Stimulated activated naive CD8-positive, alpha-beta T cell treated with anti-CD3 and anti-CD28 coated beads, Interleukin-15, Interleukin-2, amounts not matched to agents 100 ng/mL and 50 ng/mL, for 24 hours (primary cell): ENCODE data around the gene TGM2.

Experiments used
- H3K27ac Mint-ChIP-seq: one replicate; pipeline ENCODE4 v1.8.0; 2021; ENCODE audit warnings: mild to moderate bottlenecking, mixed read lengths
- H3K27me3 Mint-ChIP-seq: one replicate; pipeline ENCODE4 v1.8.0; 2021; ENCODE audit warnings: mixed read lengths
- H3K36me3 Mint-ChIP-seq: one replicate; pipeline ENCODE4 v1.8.0; 2021; ENCODE audit warnings: low read depth, mixed read lengths
- H3K4me1 Mint-ChIP-seq: one replicate; pipeline ENCODE4 v1.8.0; 2021; ENCODE audit warnings: low read depth, mixed read lengths
- H3K4me3 Mint-ChIP-seq: one replicate; pipeline ENCODE4 v1.8.0; 2021; ENCODE audit warnings: mild to moderate bottlenecking, mixed read lengths
- H3K9me3 Mint-ChIP-seq: one replicate; pipeline ENCODE4 v1.8.0; 2021; ENCODE audit warnings: mixed read lengths

The TGM2 gene

DNA sequence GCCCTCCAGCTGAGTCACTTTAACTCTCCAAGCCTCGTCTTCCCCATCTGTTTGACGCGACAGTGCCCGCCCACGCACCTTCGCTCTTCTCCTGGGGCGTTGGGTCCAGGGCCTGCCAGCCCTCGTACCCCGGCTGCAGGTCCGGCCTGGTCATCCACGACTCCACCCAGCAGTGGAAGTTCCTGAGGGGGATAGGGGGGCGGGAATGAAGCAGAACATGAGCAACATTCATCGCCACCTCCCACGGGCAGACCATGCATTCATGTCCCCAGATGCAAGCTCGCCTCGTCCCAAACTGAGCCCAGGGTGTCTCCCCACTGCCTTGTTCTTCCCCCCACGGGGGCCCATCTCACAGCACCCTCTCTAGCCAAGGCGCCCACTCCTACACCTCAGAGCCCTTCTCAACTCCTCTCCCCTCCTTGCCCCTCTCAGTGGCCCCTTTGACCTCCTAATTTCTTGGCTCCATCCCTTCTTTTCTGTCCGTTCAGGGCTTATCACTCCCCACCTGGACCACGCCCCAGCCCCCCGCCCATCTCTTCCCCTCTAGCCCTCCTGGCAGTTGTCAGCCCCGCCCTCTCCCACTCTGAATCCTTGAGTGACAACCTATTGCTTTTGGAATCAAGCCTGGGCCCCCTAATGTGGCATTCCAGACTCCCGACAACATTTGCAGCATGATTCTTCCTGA, 23.7 kb downstream of the TGM2 start:
- no peaks in the 10 kb centered on the region for H3K36me3 Mint-ChIP-seq
- no peaks in the 10 kb centered on the region for H3K27me3 Mint-ChIP-seq
- no peak overlapping the region for H3K27ac Mint-ChIP-seq
- H3K4me3 Mint-ChIP-seq: no peak overlapping the region
- H3K9me3 Mint-ChIP-seq: no peaks in the 10 kb centered on the region
- no peaks in the 10 kb centered on the region for H3K4me1 Mint-ChIP-seq

DNA sequence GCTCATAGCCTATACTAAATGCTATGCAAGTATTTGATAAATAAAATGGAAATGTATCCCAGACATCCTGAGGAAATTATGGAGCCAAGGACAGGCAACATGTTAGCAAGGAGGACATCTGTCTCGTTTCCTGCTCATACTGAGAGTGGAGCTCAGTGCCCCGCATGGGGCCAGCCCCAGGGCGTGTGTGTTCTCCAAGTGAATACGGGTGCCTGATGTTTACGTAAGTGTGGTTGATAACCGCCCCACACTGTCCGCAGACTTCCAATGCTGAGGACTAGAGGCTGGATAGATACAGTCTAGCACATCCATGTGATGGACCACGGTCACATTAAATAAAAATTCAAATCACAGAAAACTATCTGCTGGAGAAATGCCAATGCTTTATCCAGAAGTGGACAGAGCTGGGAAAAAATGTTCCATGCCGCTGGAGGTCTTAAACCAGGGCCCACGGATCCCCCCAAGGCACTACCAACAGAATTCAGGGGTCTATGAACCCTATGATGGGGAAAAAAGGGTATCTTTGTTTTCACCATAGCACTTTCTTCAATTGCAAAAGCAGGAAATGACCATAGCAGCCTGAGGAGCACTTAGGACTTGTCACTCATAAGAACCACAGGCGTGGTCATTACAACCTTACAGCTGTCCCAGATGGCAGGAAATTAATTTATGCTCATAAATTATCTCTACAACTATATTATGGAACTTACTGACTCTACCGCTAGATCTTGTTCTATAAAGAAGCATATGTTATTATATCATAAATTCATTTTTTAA, 24.9 kb downstream of the TGM2 start:
- Mint-ChIP-seq H3K36me3 (no peaks in the 10 kb centered on the region), H3K27ac (no peak overlapping the region), H3K4me1 (no peaks in the 10 kb centered on the region), H3K9me3 (no peaks in the 10 kb centered on the region), H3K27me3 (no peaks in the 10 kb centered on the region), H3K4me3 (no peak overlapping the region)

DNA sequence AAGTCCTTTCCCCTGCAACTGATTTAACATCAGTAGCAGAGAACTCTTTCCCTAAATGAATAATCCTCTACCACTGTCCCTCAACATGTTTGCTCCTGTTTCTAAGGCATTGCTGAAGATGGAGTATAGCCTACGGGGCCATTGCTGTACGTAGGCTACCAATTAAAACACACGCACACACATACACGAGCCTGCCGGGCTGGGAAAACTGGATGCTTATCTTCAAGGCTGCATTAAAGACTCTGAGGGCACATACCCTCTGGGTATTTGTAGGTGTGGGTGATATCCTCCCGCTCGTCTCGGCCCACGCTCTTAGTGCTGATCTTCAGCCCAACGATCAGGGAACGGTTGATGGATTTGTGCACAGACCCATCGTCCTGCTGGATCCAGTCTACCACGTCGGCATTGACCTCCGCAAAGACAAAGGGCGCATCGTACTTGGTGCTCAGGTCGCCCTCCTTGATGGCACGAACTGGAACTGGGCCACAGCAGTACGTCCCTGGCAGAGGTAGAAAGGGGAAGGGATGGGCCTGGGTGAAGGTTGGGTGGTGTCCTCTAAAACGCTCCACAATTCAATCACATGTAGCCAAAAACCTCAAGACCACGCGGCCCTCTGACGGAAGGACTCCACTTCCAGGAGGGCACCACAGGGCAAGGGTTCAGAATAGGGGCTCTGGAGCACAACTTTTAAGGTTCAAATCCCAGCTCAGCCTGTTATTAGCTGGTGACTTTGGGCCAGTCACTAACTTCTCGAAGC, 25.7 kb downstream of the TGM2 start:
- Mint-ChIP-seq H3K4me1 (peaks cover 4% of the 10 kb centered on the region), H3K27ac (no peak overlapping the region), H3K4me3 (no peak overlapping the region), H3K36me3 (no peaks in the 10 kb centered on the region), H3K27me3 (no peaks in the 10 kb centered on the region), H3K9me3 (no peaks in the 10 kb centered on the region)

DNA sequence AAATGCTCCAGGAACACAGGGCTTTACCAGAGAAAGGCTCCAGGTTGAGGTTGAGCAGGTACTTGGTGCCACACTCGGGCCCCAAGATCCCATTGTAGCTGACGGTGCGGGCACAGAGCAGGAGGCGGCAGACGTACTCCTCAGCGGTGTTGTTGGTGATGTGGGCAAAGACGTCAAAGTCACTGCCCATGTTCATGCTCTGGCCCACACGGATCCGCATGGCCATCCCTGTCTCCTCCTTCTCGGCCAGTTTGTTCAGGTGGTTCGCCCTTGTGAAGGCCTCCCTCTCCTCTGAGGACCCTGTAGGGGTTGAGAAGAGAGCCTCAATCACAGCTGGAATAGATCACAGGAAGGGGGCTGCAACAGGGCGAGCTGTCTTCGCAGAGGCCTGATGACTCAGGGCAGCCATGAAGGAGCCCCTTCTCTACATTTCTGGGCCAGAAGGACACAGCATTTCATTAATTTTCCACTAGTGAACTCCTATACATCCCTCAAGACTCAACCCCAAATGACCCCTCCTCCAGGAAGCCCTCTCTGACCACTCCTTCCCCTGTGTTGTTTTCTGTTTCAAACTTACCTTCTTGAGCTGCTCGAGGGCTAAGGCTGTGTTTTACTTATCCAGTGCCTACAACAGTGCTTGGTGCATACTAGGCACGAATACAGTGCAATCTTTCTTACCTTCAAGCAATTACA, 26.8 kb downstream of the TGM2 start:
- no peak overlapping the region for H3K4me3 Mint-ChIP-seq
- no peak overlapping the region for H3K27ac Mint-ChIP-seq
- no peaks in the 10 kb centered on the region for H3K9me3 Mint-ChIP-seq
- peaks cover 5% of the 10 kb centered on the region for H3K4me1 Mint-ChIP-seq
- no peaks in the 10 kb centered on the region for H3K36me3 Mint-ChIP-seq
- H3K27me3 Mint-ChIP-seq: no peaks in the 10 kb centered on the region

DNA sequence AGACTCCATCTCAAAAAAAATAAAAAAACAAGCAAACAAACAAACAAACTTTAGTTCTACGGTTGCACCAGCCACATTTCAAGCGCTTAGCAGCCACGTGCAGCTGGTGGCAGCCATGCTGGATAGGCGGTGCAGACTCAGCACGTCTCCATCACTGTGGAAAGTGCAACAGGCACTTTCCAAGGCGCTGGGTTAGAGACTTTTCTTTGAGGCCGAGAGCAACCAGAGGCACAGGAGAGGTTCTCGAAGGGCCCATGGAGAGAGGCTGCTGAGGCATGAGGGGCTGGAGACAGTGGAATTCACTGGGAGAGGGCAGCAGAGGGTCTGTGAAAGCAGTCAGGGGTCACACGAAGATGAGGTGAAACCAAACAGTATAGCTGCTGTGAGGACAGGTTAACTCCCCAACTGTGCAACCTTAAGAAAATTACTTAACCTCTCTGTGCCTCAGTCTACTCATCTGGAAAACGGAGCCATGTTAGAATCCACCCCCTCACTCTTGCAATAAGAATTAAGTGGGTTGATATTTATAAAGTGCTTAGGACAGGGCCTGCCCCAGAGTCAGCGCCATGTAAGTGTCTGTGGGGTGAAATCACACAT, 27.5 kb downstream of the TGM2 start:
- no peaks in the 10 kb centered on the region for H3K27me3 Mint-ChIP-seq
- H3K27ac Mint-ChIP-seq: no peak overlapping the region
- H3K9me3 Mint-ChIP-seq: no peaks in the 10 kb centered on the region
- H3K4me1 Mint-ChIP-seq: peaks cover 5% of the 10 kb centered on the region
- no peaks in the 10 kb centered on the region for H3K36me3 Mint-ChIP-seq
- H3K4me3 Mint-ChIP-seq: no peak overlapping the region

DNA sequence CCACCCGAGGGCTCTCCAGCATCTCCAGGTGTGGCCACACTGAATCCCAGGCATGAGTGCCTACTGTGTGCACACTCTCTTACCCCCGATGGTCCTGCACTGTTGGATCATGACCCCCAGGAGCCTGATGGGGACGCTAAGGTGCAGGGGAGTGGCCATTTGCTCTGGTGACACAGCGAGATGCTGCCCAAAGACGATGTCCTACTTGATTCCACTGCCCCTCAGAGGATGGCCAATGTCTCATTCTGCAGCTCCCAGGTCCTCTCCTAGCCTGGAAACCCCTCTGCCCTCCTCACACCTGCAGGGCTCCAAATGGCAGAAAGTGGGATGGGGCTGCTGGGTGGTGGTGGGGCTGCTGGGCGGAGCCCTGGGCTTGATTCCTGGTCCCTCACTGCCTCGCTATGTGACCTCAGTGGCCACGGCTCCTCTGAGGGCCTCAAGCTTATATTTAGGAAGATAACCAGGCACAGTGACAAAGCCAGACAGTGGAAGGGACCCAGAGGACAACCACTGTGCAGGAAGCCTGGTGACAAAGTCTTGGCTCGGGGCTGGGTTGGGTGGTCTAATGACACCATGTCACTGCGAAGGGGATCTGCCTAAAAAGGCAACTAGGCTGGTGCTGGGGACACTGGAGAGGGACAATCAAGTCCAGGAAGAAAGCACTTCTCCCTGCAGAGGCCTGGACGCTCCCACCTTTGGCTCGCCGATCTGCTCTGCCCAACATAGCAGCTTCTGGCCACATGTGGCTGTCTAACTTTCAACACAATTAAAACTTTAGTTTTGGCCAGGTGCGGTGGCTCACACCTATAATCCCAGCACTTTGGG, 28.4 kb downstream of the TGM2 start:
- Mint-ChIP-seq H3K9me3 (no peaks in the 10 kb centered on the region), H3K27me3 (no peaks in the 10 kb centered on the region), H3K27ac (no peak overlapping the region), H3K4me3 (no peak overlapping the region), H3K4me1 (peaks cover 5% of the 10 kb centered on the region), H3K36me3 (no peaks in the 10 kb centered on the region)

DNA sequence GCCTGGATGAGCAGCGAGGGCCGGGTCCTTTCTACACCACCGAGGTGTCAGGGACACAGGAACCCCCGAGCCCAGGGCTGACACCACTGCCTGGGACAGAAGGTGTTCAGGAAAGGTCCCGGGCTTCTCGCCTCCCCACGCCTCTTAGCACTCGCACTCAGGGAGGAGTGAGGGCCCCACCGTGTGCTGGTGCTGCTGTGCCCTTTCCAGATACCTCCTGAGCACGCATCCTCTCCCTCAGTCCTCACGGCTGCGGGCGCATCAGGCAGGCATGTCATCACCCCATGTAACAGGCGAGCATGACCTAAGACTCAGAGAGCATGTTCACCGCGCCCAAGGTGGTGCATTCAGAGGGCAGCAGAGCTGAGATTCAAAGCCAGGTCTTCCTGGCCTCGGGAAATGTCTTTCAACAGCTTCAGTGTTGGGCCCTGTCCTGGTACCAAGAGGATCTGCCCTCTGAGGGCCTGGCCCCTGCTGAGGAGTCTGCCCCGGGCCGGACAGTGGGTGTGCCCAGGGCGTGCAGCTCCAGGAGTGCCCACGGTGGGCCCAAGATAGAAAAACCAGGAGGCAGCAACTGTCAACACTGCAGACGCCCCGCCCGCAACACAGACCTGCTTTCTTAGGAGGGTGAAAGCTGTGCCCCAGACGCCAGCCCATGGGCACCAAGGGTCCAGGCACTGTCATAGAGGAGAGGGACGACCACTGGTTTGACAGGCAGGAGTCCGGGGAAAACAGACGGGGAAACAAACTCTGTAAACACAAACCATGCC, 29.2 kb downstream of the TGM2 start:
- no peaks in the 10 kb centered on the region for H3K9me3 Mint-ChIP-seq
- H3K4me3 Mint-ChIP-seq: no peak overlapping the region
- H3K4me1 Mint-ChIP-seq: peaks cover 5% of the 10 kb centered on the region
- H3K27me3 Mint-ChIP-seq: no peaks in the 10 kb centered on the region
- no peaks in the 10 kb centered on the region for H3K36me3 Mint-ChIP-seq
- no peak overlapping the region for H3K27ac Mint-ChIP-seq

DNA sequence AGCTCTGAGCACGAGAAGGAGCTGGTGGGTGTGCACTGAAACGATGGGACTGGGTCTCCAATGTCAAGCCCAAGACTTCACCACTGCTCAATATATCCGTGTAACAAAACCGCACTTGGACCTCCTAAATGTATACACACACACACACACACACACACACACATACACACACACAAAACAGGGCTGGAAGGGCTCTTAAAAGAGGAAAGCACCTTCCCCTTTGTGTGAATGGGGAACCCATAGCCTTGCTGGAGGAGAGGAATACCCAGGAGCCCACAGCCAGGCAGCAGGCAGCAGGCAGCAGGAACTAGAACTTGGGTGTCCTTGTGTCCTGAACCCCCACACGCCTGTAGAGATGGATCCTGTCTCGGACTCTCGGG, 29.8 kb downstream of the TGM2 start:
- no peak overlapping the region for H3K4me3 Mint-ChIP-seq
- H3K27me3 Mint-ChIP-seq: no peaks in the 10 kb centered on the region
- H3K36me3 Mint-ChIP-seq: no peaks in the 10 kb centered on the region
- no peak overlapping the region for H3K27ac Mint-ChIP-seq
- peaks cover 5% of the 10 kb centered on the region for H3K4me1 Mint-ChIP-seq
- no peaks in the 10 kb centered on the region for H3K9me3 Mint-ChIP-seq

DNA sequence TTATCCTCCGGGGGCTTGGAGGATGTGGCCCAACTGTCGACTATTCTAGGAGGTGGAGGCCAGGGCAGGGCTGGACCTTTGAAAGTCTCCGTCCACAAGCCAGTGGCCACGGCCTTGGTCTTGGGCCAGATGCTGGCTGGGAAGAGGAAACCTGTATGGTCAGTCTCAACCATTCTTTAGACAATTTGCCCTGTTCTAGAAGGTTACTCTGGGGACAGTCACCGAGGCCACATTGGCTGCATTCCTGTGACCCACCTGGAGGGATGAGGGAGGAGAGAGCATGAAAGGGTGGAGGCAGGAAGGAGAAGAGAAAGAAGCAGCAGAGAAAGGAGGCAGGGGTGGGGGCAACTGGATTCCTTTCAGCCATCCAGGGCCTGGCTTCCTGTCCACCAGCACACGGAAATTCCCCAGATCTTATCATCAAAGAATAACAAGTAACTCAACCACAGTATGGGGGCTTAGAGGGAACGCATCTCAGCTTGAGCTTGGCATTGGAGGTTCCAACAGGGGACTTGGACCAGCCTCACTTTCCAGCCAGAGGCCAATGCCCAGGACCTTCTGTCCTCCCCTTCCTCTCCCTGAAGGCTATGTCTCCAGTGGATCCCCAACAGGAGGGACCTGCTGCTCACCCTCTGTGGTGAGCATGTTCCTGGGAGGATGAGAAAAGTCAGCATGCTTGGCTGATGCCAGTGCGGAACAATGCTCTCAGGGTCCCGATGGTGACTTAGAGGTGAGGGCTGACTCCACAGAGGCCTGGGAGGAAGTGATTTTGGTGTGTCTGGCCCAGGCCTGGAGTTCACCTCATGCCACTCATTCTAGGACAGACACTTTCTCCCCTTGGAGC, 30.4 kb downstream of the TGM2 start:
- no peaks in the 10 kb centered on the region for H3K27me3 Mint-ChIP-seq
- H3K27ac Mint-ChIP-seq: no peak overlapping the region
- no peak overlapping the region for H3K4me3 Mint-ChIP-seq
- H3K9me3 Mint-ChIP-seq: no peaks in the 10 kb centered on the region
- H3K4me1 Mint-ChIP-seq: peaks cover 5% of the 10 kb centered on the region
- no peaks in the 10 kb centered on the region for H3K36me3 Mint-ChIP-seq

DNA sequence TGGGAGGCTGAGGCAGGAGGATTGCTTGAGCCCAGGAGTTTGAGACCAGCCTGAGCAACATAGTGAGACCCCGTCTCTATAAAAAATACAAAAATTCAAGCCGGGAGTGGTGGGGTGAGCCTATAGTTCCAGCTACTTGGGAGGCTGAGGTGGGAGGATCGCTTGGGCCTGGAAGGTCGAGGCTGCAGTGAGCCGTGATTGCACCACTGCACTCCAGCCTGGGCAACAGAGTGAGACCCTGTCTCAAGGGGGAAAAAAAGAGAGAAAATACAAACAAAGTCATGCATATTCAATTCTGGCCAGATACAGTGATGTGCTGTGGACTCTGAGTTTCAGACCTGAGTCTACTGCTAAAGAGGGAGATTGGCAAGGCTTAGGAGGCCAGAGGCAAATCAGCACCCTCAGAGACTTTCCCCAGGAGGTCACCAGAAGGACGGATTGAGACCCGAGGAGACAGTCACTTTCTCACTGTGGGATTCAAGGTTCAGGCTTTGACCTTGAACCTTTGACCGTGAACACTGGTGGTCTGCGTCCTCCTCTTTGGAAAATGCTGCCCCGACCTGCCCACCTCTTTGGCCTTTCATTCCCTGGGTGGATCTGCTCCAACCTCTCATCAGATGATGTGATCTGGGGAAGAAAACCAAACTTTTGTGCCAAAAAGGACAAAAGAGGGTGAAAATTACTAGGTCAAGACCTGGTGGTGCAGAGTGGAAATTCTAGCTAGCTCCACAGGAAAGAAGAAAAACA, 31.2 kb downstream of the TGM2 start:
- Mint-ChIP-seq H3K9me3 (no peaks in the 10 kb centered on the region), H3K27ac (no peak overlapping the region), H3K36me3 (no peaks in the 10 kb centered on the region), H3K27me3 (no peaks in the 10 kb centered on the region), H3K4me3 (no peak overlapping the region), H3K4me1 (peaks cover 5% of the 10 kb centered on the region)

DNA sequence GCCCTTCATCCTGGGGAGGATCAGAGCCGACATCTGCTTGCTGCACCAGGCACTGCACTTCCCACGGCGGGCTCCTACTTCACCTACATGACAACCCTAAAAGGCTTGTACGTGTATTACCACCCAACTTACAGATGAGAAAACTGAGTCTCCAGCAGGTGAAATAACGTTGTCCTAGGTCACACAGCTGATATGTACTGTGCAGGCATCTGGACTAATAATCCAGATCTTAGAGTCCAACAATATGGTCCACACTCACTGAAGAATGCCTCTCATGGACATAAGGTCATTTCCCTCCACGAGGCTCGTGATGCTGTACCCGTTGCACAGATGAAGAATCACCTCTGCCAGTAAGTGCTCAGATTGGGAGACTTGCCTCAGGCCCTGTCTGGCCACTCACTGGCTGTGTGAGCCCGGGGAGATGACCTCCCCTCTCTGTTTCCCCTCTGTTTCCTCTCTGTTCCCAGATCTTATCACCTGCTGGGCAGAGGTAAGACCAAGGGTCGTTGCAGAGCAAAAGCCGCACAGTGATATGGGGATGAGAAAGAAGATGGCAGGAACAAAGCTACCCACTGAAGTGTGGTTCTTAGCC, 32.1 kb downstream of the TGM2 start:
- Mint-ChIP-seq H3K27ac (no peak overlapping the region), H3K9me3 (no peaks in the 10 kb centered on the region), H3K27me3 (no peaks in the 10 kb centered on the region), H3K4me3 (no peak overlapping the region), H3K36me3 (no peaks in the 10 kb centered on the region), H3K4me1 (peaks cover 5% of the 10 kb centered on the region)
